ENCODE results near the gene COL4A6. TPM values are rescaled to one million over a fixed set of nuclear protein-coding genes. Genes with fewer than 3 reads are reported as not detected.

COL4A6 gene
- total and polyA plus RNA-seq, 2 of the 8 experiments (the other 6 are each of a cell fraction or from before 2014, with no cell fraction given), result 5.9 to 11.8 TPM

DNA sequence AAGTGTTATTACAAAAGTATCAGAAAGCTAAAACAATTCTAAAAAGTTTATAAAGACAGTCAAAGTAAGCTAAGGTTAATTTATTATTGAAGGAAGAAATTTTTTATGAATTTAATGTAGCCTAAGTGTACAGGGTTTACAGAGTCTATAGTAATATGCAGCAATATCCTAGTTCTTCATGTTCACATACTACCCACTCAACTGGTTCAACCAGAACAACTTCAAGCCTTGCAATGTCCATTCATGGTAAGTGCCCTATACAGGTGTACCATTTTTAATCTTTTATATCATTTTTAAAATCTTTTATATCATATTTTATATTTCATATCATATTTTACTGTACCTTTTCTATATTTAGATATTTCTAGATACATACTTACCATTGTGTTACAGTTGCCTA lies 35.8 kb upstream of the COL4A6 start:
- H2BK5ac ChIP-seq (ENCODE audit: low read depth, low read length), result no peak overlapping the region
- H2BK12ac ChIP-seq (ENCODE audit: low read depth, low read length), result no peak overlapping the region
- no peaks in the 10 kb centered on the region for H3K4me1 ChIP-seq (replicated peaks in 1 of 4; ENCODE audit: control insufficient read depth in 3 of 4, insufficient read depth in 4 of 4, low read length in 3 of 4)
- no peaks in the 10 kb centered on the region for H3K23me2 ChIP-seq (ENCODE audit: low read depth, low read length)
- no peak for FAIRE-seq
- no peak overlapping the region for H3K4me2 ChIP-seq (ENCODE audit: insufficient read depth in 1 of 2, low read depth in 2 of 2, low read length in 2 of 2)
- H3K56ac ChIP-seq (replicated peaks; ENCODE audit: insufficient read length, low read depth, low read length), result no peak overlapping the region
- DNase-seq (ENCODE audit: low read depth in 1 of 2, low spot score in 2 of 2), result no peak
- no peak overlapping the region for H2BK15ac ChIP-seq (ENCODE audit: low read length)
- no peak overlapping the region for H4K8ac ChIP-seq (ENCODE audit: extremely low read depth, insufficient read depth, low read length)
- H4K91ac ChIP-seq (replicated peaks; ENCODE audit: insufficient read length, low read length), result no peak overlapping the region
- no peak overlapping the region for H3K18ac ChIP-seq (ENCODE audit: extremely low read depth, low read length)
- H3K79me1 ChIP-seq (ENCODE audit: low read depth, low read length), result no peaks in the 10 kb centered on the region
- no peak overlapping the region for H3K14ac ChIP-seq (ENCODE audit: insufficient read length)
- no peak overlapping the region for H2BK20ac ChIP-seq (ENCODE audit: low read length)
- H3K23ac ChIP-seq (ENCODE audit: insufficient read length), result no peak overlapping the region
- no peak overlapping the region for H3K4ac ChIP-seq (replicated peaks; ENCODE audit: insufficient read length, low read depth, low read length)
- ChIA-PET POLR2A (ENCODE audit: partially characterized antibody) (no interaction called here), CTCF (ENCODE audit: partially characterized antibody) (no interaction called here)
- no peaks in the 10 kb centered on the region for H3K9me3 ChIP-seq (ENCODE audit: insufficient read depth in 2 of 2, low read depth in 1 of 2, low read length in 1 of 2)
- no peak overlapping the region for H3K27ac ChIP-seq (ENCODE audit: low read depth, low read length)
- H2AK5ac ChIP-seq (ENCODE audit: low read depth, low read length), result no peak overlapping the region
- H3K79me2 ChIP-seq (ENCODE audit: control insufficient read depth in 1 of 2, insufficient read depth in 2 of 2, low read length in 2 of 2), result peaks cover 0 to 21% of the 10 kb centered on the region in 2 experiments; a peak in 2 of 4 replicates
- no peak overlapping the region for H4K5ac ChIP-seq (ENCODE audit: insufficient read length, low read depth, low read length)
- H3K36me3 ChIP-seq (ENCODE audit: control insufficient read depth in 2 of 4, insufficient read depth in 4 of 4, low read length in 3 of 4), result no peaks in the 10 kb centered on the region
- no peak overlapping the region for H3K9ac ChIP-seq (replicated peaks in 1 of 4; ENCODE audit: extremely low read depth in 1 of 4, low read depth in 3 of 4, low read length in 3 of 4)
- H2AFZ ChIP-seq (ENCODE audit: low read length), result no peak overlapping the region
- no peaks in the 10 kb centered on the region for H3K27me3 ChIP-seq (replicated peaks in 1 of 4; ENCODE audit: control insufficient read depth in 3 of 4, extremely low read depth in 1 of 4, insufficient read depth in 3 of 4, low read length in 3 of 4)
- H3K4me3 ChIP-seq (ENCODE audit: extremely low read depth in 1 of 4, insufficient read depth in 2 of 4, low read depth in 3 of 4, low read length in 4 of 4), result no peak overlapping the region
- H2BK120ac ChIP-seq (replicated peaks; ENCODE audit: low read depth, low read length), result no peak overlapping the region
- no peaks in the 10 kb centered on the region for H4K20me1 ChIP-seq (replicated peaks in 1 of 2; ENCODE audit: control insufficient read depth in 1 of 2, insufficient read depth in 2 of 2, low read length in 2 of 2)
- TF ChIP-seq TAF7 (optimal IDR thresholded peaks at IDR 0.05; ENCODE audit: borderline replicate concordance, low read depth, low read length), result no peak
- TF ChIP-seq RFX5 (IDR thresholded peaks at IDR 0.05; ENCODE audit: borderline replicate concordance, low read depth, low read length), result no peak
- no peak for TF ChIP-seq NANOG (IDR thresholded peaks at IDR 0.05; ENCODE audit: insufficient read depth, low read depth, low read length, poor library complexity, severe bottlenecking)
- TF ChIP-seq, protein P1, sequence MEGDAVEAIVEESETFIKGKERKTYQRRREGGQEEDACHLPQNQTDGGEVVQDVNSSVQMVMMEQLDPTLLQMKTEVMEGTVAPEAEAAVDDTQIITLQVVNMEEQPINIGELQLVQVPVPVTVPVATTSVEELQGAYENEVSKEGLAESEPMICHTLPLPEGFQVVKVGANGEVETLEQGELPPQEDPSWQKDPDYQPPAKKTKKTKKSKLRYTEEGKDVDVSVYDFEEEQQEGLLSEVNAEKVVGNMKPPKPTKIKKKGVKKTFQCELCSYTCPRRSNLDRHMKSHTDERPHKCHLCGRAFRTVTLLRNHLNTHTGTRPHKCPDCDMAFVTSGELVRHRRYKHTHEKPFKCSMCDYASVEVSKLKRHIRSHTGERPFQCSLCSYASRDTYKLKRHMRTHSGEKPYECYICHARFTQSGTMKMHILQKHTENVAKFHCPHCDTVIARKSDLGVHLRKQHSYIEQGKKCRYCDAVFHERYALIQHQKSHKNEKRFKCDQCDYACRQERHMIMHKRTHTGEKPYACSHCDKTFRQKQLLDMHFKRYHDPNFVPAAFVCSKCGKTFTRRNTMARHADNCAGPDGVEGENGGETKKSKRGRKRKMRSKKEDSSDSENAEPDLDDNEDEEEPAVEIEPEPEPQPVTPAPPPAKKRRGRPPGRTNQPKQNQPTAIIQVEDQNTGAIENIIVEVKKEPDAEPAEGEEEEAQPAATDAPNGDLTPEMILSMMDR (IDR thresholded peaks at IDR 0.05; ENCODE audit: control extremely low read depth in 1 of 3, insufficient read depth in 1 of 3, low read depth in 1 of 3, low read length in 3 of 3), result no peak
- TF ChIP-seq SP1 (IDR thresholded peaks at IDR 0.05; ENCODE audit: low read depth, low read length), result no peak
- no peak for TF ChIP-seq CHD2 (IDR thresholded peaks at IDR 0.05; ENCODE audit: low read length)
- no peak for TF ChIP-seq HDAC2 (IDR thresholded peaks at IDR 0.05; ENCODE audit: borderline replicate concordance in 1 of 2, low read depth in 2 of 2, low read length in 2 of 2)
- no peak for TF ChIP-seq CTBP2 (IDR thresholded peaks at IDR 0.05; ENCODE audit: borderline replicate concordance, insufficient read depth, insufficient read length, low read length)
- TF ChIP-seq JUND (IDR thresholded peaks at IDR 0.05; ENCODE audit: low read length), result no peak
- TF ChIP-seq CEBPB (IDR thresholded peaks at IDR 0.05; ENCODE audit: low read depth, low read length), result no peak
- TF ChIP-seq SAP30 (IDR thresholded peaks at IDR 0.05; ENCODE audit: insufficient read depth, insufficient replicate concordance, low read length), result no peak
- no peak for TF ChIP-seq RNF2 (IDR thresholded peaks at IDR 0.05; ENCODE audit: borderline replicate concordance, low read depth, low read length, missing control alignments, poor library complexity, severe bottlenecking)

Measured in H1 (cell line).